Measurements from ENCODE around the gene UNC13B.
"Not testable (repeated sequence)": the region's sequence is repeated elsewhere in the genome, so short reads cannot be mapped to it uniquely, and the experiment has no call there.

DNA sequence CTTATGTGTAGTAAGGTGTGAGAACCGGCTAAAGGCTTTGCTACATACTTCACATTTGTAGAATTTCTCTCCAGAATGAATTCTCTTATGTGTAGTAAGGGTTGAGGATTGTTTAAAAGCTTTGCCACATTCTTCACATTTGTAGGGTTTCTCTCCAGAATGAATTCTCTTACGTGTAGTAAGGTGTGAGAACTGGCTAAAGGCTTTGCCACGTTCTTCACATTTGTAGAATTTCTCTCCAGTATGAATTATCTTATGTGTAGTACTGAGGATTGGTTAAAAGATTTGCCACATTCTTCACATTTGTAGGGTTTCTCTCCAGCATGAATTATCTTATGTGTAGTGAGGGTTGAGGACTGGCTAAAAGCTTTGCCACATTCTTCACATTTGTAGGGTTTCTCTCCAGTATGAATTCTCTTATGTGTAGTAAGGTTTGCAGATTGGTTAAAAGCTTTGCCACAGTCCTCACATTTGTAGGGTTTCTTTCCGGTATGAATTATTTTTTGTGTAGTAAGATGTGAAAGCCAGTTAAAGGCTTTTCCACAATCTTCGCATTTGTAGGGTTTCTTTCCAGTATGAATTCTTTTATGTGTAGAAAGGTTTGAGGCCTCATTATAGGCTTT lies 13.8 kb upstream of the UNC13B start:
- TF ChIP-seq, protein P1, sequence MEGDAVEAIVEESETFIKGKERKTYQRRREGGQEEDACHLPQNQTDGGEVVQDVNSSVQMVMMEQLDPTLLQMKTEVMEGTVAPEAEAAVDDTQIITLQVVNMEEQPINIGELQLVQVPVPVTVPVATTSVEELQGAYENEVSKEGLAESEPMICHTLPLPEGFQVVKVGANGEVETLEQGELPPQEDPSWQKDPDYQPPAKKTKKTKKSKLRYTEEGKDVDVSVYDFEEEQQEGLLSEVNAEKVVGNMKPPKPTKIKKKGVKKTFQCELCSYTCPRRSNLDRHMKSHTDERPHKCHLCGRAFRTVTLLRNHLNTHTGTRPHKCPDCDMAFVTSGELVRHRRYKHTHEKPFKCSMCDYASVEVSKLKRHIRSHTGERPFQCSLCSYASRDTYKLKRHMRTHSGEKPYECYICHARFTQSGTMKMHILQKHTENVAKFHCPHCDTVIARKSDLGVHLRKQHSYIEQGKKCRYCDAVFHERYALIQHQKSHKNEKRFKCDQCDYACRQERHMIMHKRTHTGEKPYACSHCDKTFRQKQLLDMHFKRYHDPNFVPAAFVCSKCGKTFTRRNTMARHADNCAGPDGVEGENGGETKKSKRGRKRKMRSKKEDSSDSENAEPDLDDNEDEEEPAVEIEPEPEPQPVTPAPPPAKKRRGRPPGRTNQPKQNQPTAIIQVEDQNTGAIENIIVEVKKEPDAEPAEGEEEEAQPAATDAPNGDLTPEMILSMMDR (IDR thresholded peaks at IDR 0.05; ENCODE audit: control extremely low read depth in 1 of 3, insufficient read depth in 1 of 3, low read depth in 1 of 3, low read length in 3 of 3): not testable (repeated sequence)
- TF ChIP-seq EZH2 (IDR thresholded peaks at IDR 0.05; ENCODE audit: low read depth, low read length, severe bottlenecking); PHF8 (conservative IDR thresholded peaks at IDR 0.05; ENCODE audit: low read depth, low read length): not testable (repeated sequence)
- TF ChIP-seq, protein P2, sequence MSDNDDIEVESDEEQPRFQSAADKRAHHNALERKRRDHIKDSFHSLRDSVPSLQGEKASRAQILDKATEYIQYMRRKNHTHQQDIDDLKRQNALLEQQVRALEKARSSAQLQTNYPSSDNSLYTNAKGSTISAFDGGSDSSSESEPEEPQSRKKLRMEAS (IDR thresholded peaks at IDR 0.05): not testable (repeated sequence)
- TF ChIP-seq, protein P3, sequence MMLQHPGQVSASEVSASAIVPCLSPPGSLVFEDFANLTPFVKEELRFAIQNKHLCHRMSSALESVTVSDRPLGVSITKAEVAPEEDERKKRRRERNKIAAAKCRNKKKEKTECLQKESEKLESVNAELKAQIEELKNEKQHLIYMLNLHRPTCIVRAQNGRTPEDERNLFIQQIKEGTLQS (IDR thresholded peaks at IDR 0.05; ENCODE audit: insufficient read depth, low read depth, low read length): not testable (repeated sequence)
